Neural cell (in vitro differentiated cells): ENCODE measurements around the gene SPINT3. TPM values are rescaled to one million over a fixed set of nuclear protein-coding genes. Genes with fewer than 3 reads are reported as not detected.

Experiments
- H2AFZ ChIP-seq: fragments of 200-600, 300-800 bp; sonication (generic), shearing (Covaris generic); 2 replicates; pipeline ENCODE4 v1.6.0; 2014; ENCODE audit warnings: low read depth, mild to moderate bottlenecking, antibody characterized with exemption, low read length, moderate library complexity
- H3F3A ChIP-seq: fragments of 200-600 bp; shearing (Covaris generic); 2 replicates; pipeline ENCODE4 v1.6.1; 2016; ENCODE audit warnings: mild to moderate bottlenecking, moderate library complexity, mixed read lengths, antibody characterized with exemption, low read length; ENCODE audit not compliant: insufficient read depth, poor library complexity, severe bottlenecking
- H3K27ac ChIP-seq: fragments of 200-600, 300-800 bp; sonication (generic), shearing (Covaris generic); 2 replicates; pipeline ENCODE4 v1.5.1; 2014; ENCODE audit warnings: mild to moderate bottlenecking, low read length, moderate library complexity
- H3K27me3 ChIP-seq: fragments of 300-800, 200-600 bp; sonication (generic), shearing (Covaris generic); 2 replicates; pipeline ENCODE4 v1.6.0; 2014; ENCODE audit warnings: mild to moderate bottlenecking, low read depth, low read length, moderate library complexity; ENCODE audit not compliant: insufficient read depth
- H3K36me3 ChIP-seq: fragments of 300-800, 200-600 bp; sonication (generic), shearing (Covaris generic); 2 replicates; pipeline ENCODE4 v1.5.1; 2014; ENCODE audit warnings: mild to moderate bottlenecking, antibody characterized with exemption, low read length, moderate library complexity; ENCODE audit not compliant: insufficient read depth
- H3K4me2 ChIP-seq: fragments of 300-800, 200-600 bp; sonication (generic), shearing (Covaris generic); 2 replicates; pipeline ENCODE4 v1.6.0; 2014; ENCODE audit warnings: mild to moderate bottlenecking, low read length
- H3K4me3 ChIP-seq: fragments of 300-800, 200-600 bp; sonication (generic), shearing (Covaris generic); 2 replicates; pipeline ENCODE4 v1.5.1; 2014; ENCODE audit warnings: mild to moderate bottlenecking, low read length, moderate library complexity
- H3K79me2 ChIP-seq: fragments of 200-600 bp; shearing (Covaris generic); replicated peaks from 2 replicates; pipeline ENCODE4 v1.6.0; 2014; ENCODE audit warnings: mild to moderate bottlenecking, low read length, moderate library complexity; ENCODE audit not compliant: insufficient read depth
- H3K9ac ChIP-seq: fragments of 300-800, 200-600 bp; sonication (generic), shearing (Covaris generic); 2 replicates; pipeline ENCODE4 v1.6.1; 2016; ENCODE audit warnings: mild to moderate bottlenecking, low read length, mixed read lengths
- H3K9me2 ChIP-seq: fragments of 200-600 bp; shearing (Covaris generic); 2 replicates; pipeline ENCODE4 v1.6.1; 2016; ENCODE audit warnings: mild to moderate bottlenecking, low read length, mixed read lengths; ENCODE audit not compliant: insufficient read depth
- H3K9me3 ChIP-seq: fragments of 200-600, 300-800 bp; sonication (generic), shearing (Covaris generic); 2 replicates; pipeline ENCODE4 v1.6.1; 2016; ENCODE audit warnings: mild to moderate bottlenecking, mixed run types, low read length, moderate library complexity, mixed read lengths
- H4K20me1 ChIP-seq: fragments of 200-600 bp; shearing (Covaris generic); 2 replicates; pipeline ENCODE4 v1.6.1; 2016; ENCODE audit warnings: mild to moderate bottlenecking, mixed run types; ENCODE audit not compliant: insufficient read depth
- EP300 ChIP-seq: fragments of 450-650 bp; conservative IDR thresholded peaks from 2 replicates; pipeline ENCODE4 v1.6.1; 2014; ENCODE audit warnings: antibody characterized with exemption, mild to moderate bottlenecking, moderate library complexity; ENCODE audit not compliant: poor library complexity, severe bottlenecking
- EZH2 ChIP-seq: fragments of 200-600, 300-800 bp; shearing (Covaris generic), sonication (generic); IDR thresholded peaks from 2 replicates; pipeline ENCODE4 v1.6.1; 2014; ENCODE audit warnings: antibody characterized with exemption, low read length, borderline replicate concordance, mild to moderate bottlenecking; ENCODE audit not compliant: insufficient read depth, poor library complexity, severe bottlenecking
- MXI1 ChIP-seq: fragments of 450-650 bp; conservative IDR thresholded peaks from 2 replicates; pipeline ENCODE4 v1.6.1; 2014; ENCODE audit warnings: antibody characterized with exemption, mild to moderate bottlenecking; ENCODE audit not compliant: poor library complexity, severe bottlenecking
- POLR2AphosphoS5 ChIP-seq: IDR thresholded peaks from 2 replicates; pipeline ENCODE4 v1.6.1; 2012
- RAD21 ChIP-seq: fragments of 450-650 bp; conservative IDR thresholded peaks from 2 replicates; pipeline ENCODE4 v1.6.1; 2014; ENCODE audit warnings: antibody characterized with exemption, mild to moderate bottlenecking, moderate library complexity
- SMC3 ChIP-seq: fragments of 450-650 bp; conservative IDR thresholded peaks from 2 replicates; pipeline ENCODE4 v1.6.1; 2014; ENCODE audit warnings: antibody characterized with exemption, mild to moderate bottlenecking, moderate library complexity; ENCODE audit not compliant: poor library complexity
- TAF1 ChIP-seq: IDR thresholded peaks from 2 replicates; pipeline ENCODE4 v1.6.1; 2012; ENCODE audit warnings: low read depth
- polyA minus RNA-seq: library from RNA; depleted of rRNA, polyadenylated mRNA; stranded (reverse); fragments of >200 nt; gene quantifications from 2 replicates; pipeline ENCODE4 v1.2.3, GENCODE V29; 2014
- polyA plus RNA-seq: library from polyadenylated mRNA; depleted of rRNA; stranded (reverse); fragments of >200 nt; gene quantifications from 2 replicates; pipeline ENCODE4 v1.2.3, GENCODE V29; 2014
- TF ChIP-seq, protein P1 (sequence below): fragments of 450-650 bp; IDR thresholded peaks from 2 replicates; pipeline ENCODE4 v1.5.1; 2014; ENCODE audit warnings: antibody characterized with exemption, mild to moderate bottlenecking, moderate library complexity; ENCODE audit not compliant: poor library complexity, severe bottlenecking
- TF ChIP-seq, protein P2 (sequence below): IDR thresholded peaks from 2 replicates; pipeline ENCODE4 v1.6.1; 2012; ENCODE audit warnings: borderline replicate concordance

The SPINT3 gene
- polyA plus RNA-seq (not detected in 2 replicates), polyA minus RNA-seq (not detected in 2 replicates)

- H3K27ac ChIP-seq, result no peak within 1 kb of the TSS
- H3K9me2 ChIP-seq, result no peaks in the 10 kb centered on the region
- no peaks in the 10 kb centered on the region for H3F3A ChIP-seq
- no peaks in the 10 kb centered on the region for H4K20me1 ChIP-seq
- H3K9ac ChIP-seq, result no peak within 1 kb of the TSS
- no peaks in the 10 kb centered on the region for H3K27me3 ChIP-seq
- TF ChIP-seq RAD21 (no peak), EP300 (no peak), EZH2 (no peak), MXI1 (no peak), POLR2AphosphoS5 (no peak), TAF1 (no peak), SMC3 (no peak)
- TF ChIP-seq, protein P1, sequence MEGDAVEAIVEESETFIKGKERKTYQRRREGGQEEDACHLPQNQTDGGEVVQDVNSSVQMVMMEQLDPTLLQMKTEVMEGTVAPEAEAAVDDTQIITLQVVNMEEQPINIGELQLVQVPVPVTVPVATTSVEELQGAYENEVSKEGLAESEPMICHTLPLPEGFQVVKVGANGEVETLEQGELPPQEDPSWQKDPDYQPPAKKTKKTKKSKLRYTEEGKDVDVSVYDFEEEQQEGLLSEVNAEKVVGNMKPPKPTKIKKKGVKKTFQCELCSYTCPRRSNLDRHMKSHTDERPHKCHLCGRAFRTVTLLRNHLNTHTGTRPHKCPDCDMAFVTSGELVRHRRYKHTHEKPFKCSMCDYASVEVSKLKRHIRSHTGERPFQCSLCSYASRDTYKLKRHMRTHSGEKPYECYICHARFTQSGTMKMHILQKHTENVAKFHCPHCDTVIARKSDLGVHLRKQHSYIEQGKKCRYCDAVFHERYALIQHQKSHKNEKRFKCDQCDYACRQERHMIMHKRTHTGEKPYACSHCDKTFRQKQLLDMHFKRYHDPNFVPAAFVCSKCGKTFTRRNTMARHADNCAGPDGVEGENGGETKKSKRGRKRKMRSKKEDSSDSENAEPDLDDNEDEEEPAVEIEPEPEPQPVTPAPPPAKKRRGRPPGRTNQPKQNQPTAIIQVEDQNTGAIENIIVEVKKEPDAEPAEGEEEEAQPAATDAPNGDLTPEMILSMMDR, result no peak
- TF ChIP-seq, protein P2, sequence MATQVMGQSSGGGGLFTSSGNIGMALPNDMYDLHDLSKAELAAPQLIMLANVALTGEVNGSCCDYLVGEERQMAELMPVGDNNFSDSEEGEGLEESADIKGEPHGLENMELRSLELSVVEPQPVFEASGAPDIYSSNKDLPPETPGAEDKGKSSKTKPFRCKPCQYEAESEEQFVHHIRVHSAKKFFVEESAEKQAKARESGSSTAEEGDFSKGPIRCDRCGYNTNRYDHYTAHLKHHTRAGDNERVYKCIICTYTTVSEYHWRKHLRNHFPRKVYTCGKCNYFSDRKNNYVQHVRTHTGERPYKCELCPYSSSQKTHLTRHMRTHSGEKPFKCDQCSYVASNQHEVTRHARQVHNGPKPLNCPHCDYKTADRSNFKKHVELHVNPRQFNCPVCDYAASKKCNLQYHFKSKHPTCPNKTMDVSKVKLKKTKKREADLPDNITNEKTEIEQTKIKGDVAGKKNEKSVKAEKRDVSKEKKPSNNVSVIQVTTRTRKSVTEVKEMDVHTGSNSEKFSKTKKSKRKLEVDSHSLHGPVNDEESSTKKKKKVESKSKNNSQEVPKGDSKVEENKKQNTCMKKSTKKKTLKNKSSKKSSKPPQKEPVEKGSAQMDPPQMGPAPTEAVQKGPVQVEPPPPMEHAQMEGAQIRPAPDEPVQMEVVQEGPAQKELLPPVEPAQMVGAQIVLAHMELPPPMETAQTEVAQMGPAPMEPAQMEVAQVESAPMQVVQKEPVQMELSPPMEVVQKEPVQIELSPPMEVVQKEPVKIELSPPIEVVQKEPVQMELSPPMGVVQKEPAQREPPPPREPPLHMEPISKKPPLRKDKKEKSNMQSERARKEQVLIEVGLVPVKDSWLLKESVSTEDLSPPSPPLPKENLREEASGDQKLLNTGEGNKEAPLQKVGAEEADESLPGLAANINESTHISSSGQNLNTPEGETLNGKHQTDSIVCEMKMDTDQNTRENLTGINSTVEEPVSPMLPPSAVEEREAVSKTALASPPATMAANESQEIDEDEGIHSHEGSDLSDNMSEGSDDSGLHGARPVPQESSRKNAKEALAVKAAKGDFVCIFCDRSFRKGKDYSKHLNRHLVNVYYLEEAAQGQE, result no peak
- no peaks in the 10 kb centered on the region for H3K36me3 ChIP-seq
- no peaks in the 10 kb centered on the region for H3K9me3 ChIP-seq
- no peaks in the 10 kb centered on the region for H3K79me2 ChIP-seq
- H3K4me3 ChIP-seq, result no peak within 1 kb of the TSS
- H3K4me2 ChIP-seq, result no peak within 1 kb of the TSS
- no peak within 1 kb of the TSS for H2AFZ ChIP-seq
Measured at GRCh38 chr20:45515147-45515913, at the start of gene SPINT3. TSS of gene SPINT3 (minus strand) at chr20:45515622. CDS start at chr20:45515608, 14 bp downstream.

DNA sequence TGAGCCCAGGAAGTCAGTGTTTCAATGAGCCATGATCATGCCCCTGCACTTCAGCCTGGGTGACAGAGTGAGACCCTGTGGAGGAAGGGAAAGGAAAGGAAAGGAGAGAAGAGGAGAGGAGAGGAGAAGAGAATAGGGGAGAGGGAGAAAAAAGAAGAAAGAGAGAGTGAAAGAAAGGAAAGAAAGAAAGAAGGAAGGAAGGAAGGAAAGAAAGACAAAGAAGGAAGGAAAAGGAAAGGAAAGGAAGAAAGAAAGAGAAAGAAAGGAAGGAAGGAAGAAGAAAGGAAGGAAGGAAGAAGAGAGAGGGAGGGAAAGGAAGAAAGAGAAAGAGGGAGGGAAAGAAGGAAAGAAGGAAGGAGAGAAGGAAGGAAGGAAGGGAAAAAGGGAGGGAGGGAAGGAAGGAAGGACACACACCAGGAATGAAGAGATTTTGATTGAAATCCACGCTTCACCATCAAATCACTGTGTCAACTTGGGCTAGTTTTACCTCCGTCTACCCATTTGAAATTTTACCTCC, 49.4 kb upstream of the SPINT3 start:
- TF ChIP-seq EZH2 (no peak), POLR2AphosphoS5 (no peak), MXI1 (no peak), RAD21 (no peak), SMC3 (no peak), TAF1 (no peak)
- TF ChIP-seq, protein P2, result no peak
- TF ChIP-seq, protein P1, result no peak
- Histone ChIP-seq H3K79me2 (no peaks in the 10 kb centered on the region), H3K27me3 (no peaks in the 10 kb centered on the region), H3K36me3 (no peaks in the 10 kb centered on the region), H2AFZ (no peak overlapping the region), H3K4me3 (no peak overlapping the region), H3K9ac (no peak overlapping the region), H3K27ac (no peak overlapping the region), H4K20me1 (no peaks in the 10 kb centered on the region), H3K9me2 (no peaks in the 10 kb centered on the region), H3K9me3 (no peaks in the 10 kb centered on the region), H3K4me2 (no peak overlapping the region), H3F3A (no peaks in the 10 kb centered on the region)
